ENCODE data around the gene ARL10.

ARL10 gene

GRCh38 chr5:176420972-176421544 is 55.8 kb downstream of the ARL10 start (continued):
- TF ChIP-seq ZNF350 (tag by site-specific recombination; IDR thresholded peaks at IDR 0.05) (no peak), ZNF394 (tag by site-specific recombination; IDR thresholded peaks at IDR 0.05; ENCODE audit: borderline replicate concordance) (no peak), ZNF112 (tag by site-specific recombination; IDR thresholded peaks at IDR 0.05) (no peak), EGR2 (tag by site-specific recombination; IDR thresholded peaks at IDR 0.05; ENCODE audit: low read depth) (peak; percentile 19; the same call in 1 of the 2 replicates)

- POLR2A ChIA-PET: no interaction called here
- TF ChIP-seq WT1 (tag by site-specific recombination; IDR thresholded peaks at IDR 0.05) (no peak), TRIM28 (IDR thresholded peaks at IDR 0.05; ENCODE audit: borderline replicate concordance, low read length) (no peak), GFI1B (tag by site-specific recombination; IDR thresholded peaks at IDR 0.05) (no peak), ZNF335 (tag by site-specific recombination; conservative IDR thresholded peaks at IDR 0.05) (no peak), ZNF174 (tag by site-specific recombination; IDR thresholded peaks at IDR 0.05) (no peak), PRDM6 (tag by site-specific recombination; IDR thresholded peaks at IDR 0.05) (no peak), ATF2 (tag by site-specific recombination; IDR thresholded peaks at IDR 0.05; ENCODE audit: low read depth) (no peak), ZIC2 (tag by site-specific recombination; IDR thresholded peaks at IDR 0.05) (no peak), ZNF830 (tag by site-specific recombination; IDR thresholded peaks at IDR 0.05; ENCODE audit: low read depth) (no peak), ZNF155 (tag by site-specific recombination; IDR thresholded peaks at IDR 0.05) (no peak), ZNF843 (tag by site-specific recombination; IDR thresholded peaks at IDR 0.05) (no peak), ZNF169 (tag by site-specific recombination; IDR thresholded peaks at IDR 0.05) (no peak), ZXDB (tag by site-specific recombination; IDR thresholded peaks at IDR 0.05) (no peak), PRDM2 (tag by site-specific recombination; IDR thresholded peaks at IDR 0.05; ENCODE audit: borderline replicate concordance) (no peak), ZNF26 (tag by site-specific recombination; IDR thresholded peaks at IDR 0.05) (no peak), GLI2 (tag by site-specific recombination; IDR thresholded peaks at IDR 0.05; ENCODE audit: borderline replicate concordance, low read depth) (no peak), ZNF248 (tag by site-specific recombination; IDR thresholded peaks at IDR 0.05) (no peak), ZNF391 (tag by site-specific recombination; IDR thresholded peaks at IDR 0.05; ENCODE audit: borderline replicate concordance, low read depth) (no peak), ZNF561 (tag by site-specific recombination; IDR thresholded peaks at IDR 0.05; ENCODE audit: borderline replicate concordance) (no peak), KLF10 (tag by site-specific recombination; IDR thresholded peaks at IDR 0.05) (no peak)
- H3K27ac ChIP-seq (ENCODE audit: extremely low read depth, low read depth, low read length): no peak overlapping the region
Measured at GRCh38 chr5:176424181-176424580, 58.9 kb downstream of the ARL10 start.

More at GRCh38 chr5:176424181-176424580, 58.9 kb downstream of the ARL10 start:
- CTCF ChIA-PET: interaction anchor here (0.5 to 1.4 kb wide), 2 partner anchors 14 to 37 kb away, joined by 3 read pairs; no protein-coding TSS in a partner anchor
- Histone ChIP-seq H3K36me3 (ENCODE audit: control insufficient read depth in 2 of 2, insufficient read depth in 1 of 2, low read length in 2 of 2) (no peaks in the 10 kb centered on the region), H3K4me3 (ENCODE audit: low read depth, low read length) (no peak overlapping the region), H3K9me3 (ENCODE audit: control insufficient read depth, insufficient read depth, low read depth, low read length) (no peaks in the 10 kb centered on the region), H3K4me1 (ENCODE audit: control insufficient read depth, insufficient read depth, low read length) (no peaks in the 10 kb centered on the region)

Data from HEK293 (cell line).